Neural cell (in vitro differentiated cells): ENCODE results near the gene SPOCD1. TPM values are rescaled to one million over a fixed set of nuclear protein-coding genes. Genes with fewer than 3 reads are reported as not detected.

Experiments used
- H2AFZ ChIP-seq: fragments of 200-600, 300-800 bp; sonication (generic), shearing (Covaris generic); 2 replicates; pipeline ENCODE4 v1.6.0; 2014; ENCODE audit warnings: low read depth, mild to moderate bottlenecking, antibody characterized with exemption, low read length, moderate library complexity
- H3F3A ChIP-seq: fragments of 200-600 bp; shearing (Covaris generic); 2 replicates; pipeline ENCODE4 v1.6.1; 2016; ENCODE audit warnings: mild to moderate bottlenecking, moderate library complexity, mixed read lengths, antibody characterized with exemption, low read length; ENCODE audit not compliant: insufficient read depth, poor library complexity, severe bottlenecking
- H3K27ac ChIP-seq: fragments of 200-600, 300-800 bp; sonication (generic), shearing (Covaris generic); 2 replicates; pipeline ENCODE4 v1.5.1; 2014; ENCODE audit warnings: mild to moderate bottlenecking, low read length, moderate library complexity
- H3K27me3 ChIP-seq: fragments of 300-800, 200-600 bp; sonication (generic), shearing (Covaris generic); 2 replicates; pipeline ENCODE4 v1.6.0; 2014; ENCODE audit warnings: mild to moderate bottlenecking, low read depth, low read length, moderate library complexity; ENCODE audit not compliant: insufficient read depth
- H3K36me3 ChIP-seq: fragments of 300-800, 200-600 bp; sonication (generic), shearing (Covaris generic); 2 replicates; pipeline ENCODE4 v1.5.1; 2014; ENCODE audit warnings: mild to moderate bottlenecking, antibody characterized with exemption, low read length, moderate library complexity; ENCODE audit not compliant: insufficient read depth
- H3K4me2 ChIP-seq: fragments of 300-800, 200-600 bp; sonication (generic), shearing (Covaris generic); 2 replicates; pipeline ENCODE4 v1.6.0; 2014; ENCODE audit warnings: mild to moderate bottlenecking, low read length
- H3K4me3 ChIP-seq: fragments of 300-800, 200-600 bp; sonication (generic), shearing (Covaris generic); 2 replicates; pipeline ENCODE4 v1.5.1; 2014; ENCODE audit warnings: mild to moderate bottlenecking, low read length, moderate library complexity
- H3K79me2 ChIP-seq: fragments of 200-600 bp; shearing (Covaris generic); replicated peaks from 2 replicates; pipeline ENCODE4 v1.6.0; 2014; ENCODE audit warnings: mild to moderate bottlenecking, low read length, moderate library complexity; ENCODE audit not compliant: insufficient read depth
- H3K9ac ChIP-seq: fragments of 300-800, 200-600 bp; sonication (generic), shearing (Covaris generic); 2 replicates; pipeline ENCODE4 v1.6.1; 2016; ENCODE audit warnings: mild to moderate bottlenecking, low read length, mixed read lengths
- H3K9me2 ChIP-seq: fragments of 200-600 bp; shearing (Covaris generic); 2 replicates; pipeline ENCODE4 v1.6.1; 2016; ENCODE audit warnings: mild to moderate bottlenecking, low read length, mixed read lengths; ENCODE audit not compliant: insufficient read depth
- H3K9me3 ChIP-seq: fragments of 200-600, 300-800 bp; sonication (generic), shearing (Covaris generic); 2 replicates; pipeline ENCODE4 v1.6.1; 2016; ENCODE audit warnings: mild to moderate bottlenecking, mixed run types, low read length, moderate library complexity, mixed read lengths
- H4K20me1 ChIP-seq: fragments of 200-600 bp; shearing (Covaris generic); 2 replicates; pipeline ENCODE4 v1.6.1; 2016; ENCODE audit warnings: mild to moderate bottlenecking, mixed run types; ENCODE audit not compliant: insufficient read depth
- CTCF ChIP-seq: fragments of 450-650 bp; IDR thresholded peaks from 2 replicates; pipeline ENCODE4 v1.5.1; 2014; ENCODE audit warnings: antibody characterized with exemption, mild to moderate bottlenecking, moderate library complexity; ENCODE audit not compliant: poor library complexity, severe bottlenecking
- EP300 ChIP-seq: fragments of 450-650 bp; conservative IDR thresholded peaks from 2 replicates; pipeline ENCODE4 v1.6.1; 2014; ENCODE audit warnings: antibody characterized with exemption, mild to moderate bottlenecking, moderate library complexity; ENCODE audit not compliant: poor library complexity, severe bottlenecking
- EZH2 ChIP-seq: fragments of 200-600, 300-800 bp; shearing (Covaris generic), sonication (generic); IDR thresholded peaks from 2 replicates; pipeline ENCODE4 v1.6.1; 2014; ENCODE audit warnings: antibody characterized with exemption, low read length, borderline replicate concordance, mild to moderate bottlenecking; ENCODE audit not compliant: insufficient read depth, poor library complexity, severe bottlenecking
- MXI1 ChIP-seq: fragments of 450-650 bp; conservative IDR thresholded peaks from 2 replicates; pipeline ENCODE4 v1.6.1; 2014; ENCODE audit warnings: antibody characterized with exemption, mild to moderate bottlenecking; ENCODE audit not compliant: poor library complexity, severe bottlenecking
- POLR2AphosphoS5 ChIP-seq: IDR thresholded peaks from 2 replicates; pipeline ENCODE4 v1.6.1; 2012
- RAD21 ChIP-seq: fragments of 450-650 bp; conservative IDR thresholded peaks from 2 replicates; pipeline ENCODE4 v1.6.1; 2014; ENCODE audit warnings: antibody characterized with exemption, mild to moderate bottlenecking, moderate library complexity
- REST ChIP-seq: IDR thresholded peaks from 2 replicates; pipeline ENCODE4 v1.6.1; 2012; ENCODE audit warnings: borderline replicate concordance
- SMC3 ChIP-seq: fragments of 450-650 bp; conservative IDR thresholded peaks from 2 replicates; pipeline ENCODE4 v1.6.1; 2014; ENCODE audit warnings: antibody characterized with exemption, mild to moderate bottlenecking, moderate library complexity; ENCODE audit not compliant: poor library complexity
- TAF1 ChIP-seq: IDR thresholded peaks from 2 replicates; pipeline ENCODE4 v1.6.1; 2012; ENCODE audit warnings: low read depth
- polyA plus RNA-seq: library from polyadenylated mRNA; depleted of rRNA; stranded (reverse); fragments of >200 nt; gene quantifications from 2 replicates; pipeline ENCODE4 v1.2.3, GENCODE V29; 2014

Gene SPOCD1
- polyA plus RNA-seq, 1 donor from 2014 or later = not detected

- Histone ChIP-seq H3K9me3 (no peaks in the 10 kb centered on the region), H4K20me1 (no peaks in the 10 kb centered on the region), H3K27me3 (no peaks in the 10 kb centered on the region), H3F3A (no peaks in the 10 kb centered on the region), H3K4me2 (no peak overlapping the region), H2AFZ (no peak overlapping the region), H3K36me3 (no peaks in the 10 kb centered on the region), H3K4me3 (no peak overlapping the region), H3K9ac (no peak overlapping the region), H3K79me2 (no peaks in the 10 kb centered on the region), H3K27ac (no peak overlapping the region), H3K9me2 (no peaks in the 10 kb centered on the region)
- TF ChIP-seq CTCF = no peak
- TF ChIP-seq EP300 = no peak
- no peak for TF ChIP-seq EZH2
- no peak for TF ChIP-seq SMC3
- no peak for TF ChIP-seq TAF1
- TF ChIP-seq MXI1 = no peak
- no peak for TF ChIP-seq REST
- no peak for TF ChIP-seq POLR2AphosphoS5
- no peak for TF ChIP-seq RAD21
Observed at GRCh38 chr1:31748365-31748764, 67.5 kb downstream of the SPOCD1 start.

GRCh38 chr1:31747304-31747703, 68.5 kb downstream of the SPOCD1 start:
- Histone ChIP-seq H3K79me2 (no peaks in the 10 kb centered on the region), H3K36me3 (no peaks in the 10 kb centered on the region), H2AFZ (no peak overlapping the region), H3K9me2 (no peaks in the 10 kb centered on the region), H3K27ac (no peak overlapping the region), H3K9ac (no peak overlapping the region), H3F3A (no peaks in the 10 kb centered on the region), H4K20me1 (no peaks in the 10 kb centered on the region), H3K27me3 (no peaks in the 10 kb centered on the region), H3K9me3 (no peaks in the 10 kb centered on the region), H3K4me3 (no peak overlapping the region), H3K4me2 (no peak overlapping the region)
- TF ChIP-seq POLR2AphosphoS5 (no peak), SMC3 (no peak), MXI1 (no peak), TAF1 (no peak), CTCF (no peak), EP300 (no peak), RAD21 (no peak), REST (no peak), EZH2 (no peak)
